ENCODE measurements around the gene HNRNPUL2. TPM values are rescaled to one million over a fixed set of nuclear protein-coding genes. Genes with fewer than 3 reads are reported as not detected.

The HNRNPUL2 gene
- total and polyA plus RNA-seq, 9 of the 15 experiments (the other 6 are each of a cell fraction or from before 2014, with no cell fraction given): 0.89 to 44.3 (median 15.2) TPM

- TF ChIP-seq ZNF277 (CRISPR knock-in tag; IDR thresholded peaks at IDR 0.05; ENCODE audit: borderline replicate concordance) (no peak), ZNF76 (CRISPR knock-in tag; IDR thresholded peaks at IDR 0.05; ENCODE audit: borderline replicate concordance) (no peak), ZNF592 (IDR thresholded peaks at IDR 0.05) (no peak), SP2 (IDR thresholded peaks at IDR 0.05; ENCODE audit: extremely low read depth, low read depth, low read length, poor library complexity, severe bottlenecking) (peak; percentile 36), PML (IDR thresholded peaks at IDR 0.05; ENCODE audit: low read length) (0 out of 2 replicates have a peak, but pooled peaks have one; percentile 34), MAFF (IDR thresholded peaks at IDR 0.05; ENCODE audit: low read length) (no peak), BHLHE40 (IDR thresholded peaks at IDR 0.05; ENCODE audit: low read length) (no peak; the same call in 1 of the 2 replicates), BMI1 (IDR thresholded peaks at IDR 0.05; ENCODE audit: low read length) (peak; percentile 75), BRF1 (IDR thresholded peaks at IDR 0.05; ENCODE audit: borderline replicate concordance, extremely low read depth, insufficient read length) (no peak), HSF4 (CRISPR knock-in tag; IDR thresholded peaks at IDR 0.05; ENCODE audit: borderline replicate concordance) (0 out of 2 replicates have a peak, but pooled peaks have one; percentile 12), UBTF (IDR thresholded peaks at IDR 0.05; ENCODE audit: borderline replicate concordance in 1 of 2, low read depth in 2 of 2, low read length in 2 of 2) (no peak), RBM34 (IDR thresholded peaks at IDR 0.05; ENCODE audit: borderline replicate concordance, insufficient read depth, low read length) (0 out of 2 replicates have a peak, but pooled peaks have one; percentile 49), STAT5A (IDR thresholded peaks at IDR 0.05; ENCODE audit: borderline replicate concordance, low read length) (no peak), RBFOX2 (IDR thresholded peaks at IDR 0.05; ENCODE audit: low read depth, low read length) (peak; percentile 69), ZNF354B (CRISPR knock-in tag; IDR thresholded peaks at IDR 0.05) (no peak)
Measured at GRCh38 chr11:62705880-62706849, 21.1 kb downstream of the HNRNPUL2 start (continued).
